HCT116 (cell line): ENCODE measurements around the gene SLC22A4. TPM values are rescaled to one million over a fixed set of nuclear protein-coding genes. Genes with fewer than 3 reads are reported as not detected.

Experiments used
- ATAC-seq: fragments of 200-7000 bp; cut with Tn5 transposase; 2 replicates; pipeline ENCODE4 v1.9.1; 2020; ENCODE audit warnings: mild to moderate bottlenecking, moderate library complexity
- BruUV-seq: library from RNA; stranded (reverse); fragments of 400-500 nt; replicated peaks from 2 replicates; lab custom pipeline; 2021; lab: Mats Ljungman, UMichigan
- CTCF ChIA-PET: fragments of 300-600 bp; sonication (Branson Sonifier 250); formaldehyde crosslinking; loops from one replicate; lab custom pipeline; 2021; ENCODE audit warnings: antibody characterized with exemption; lab: Charles Lee
- POLR2A ChIA-PET: fragments of 300-600, 350-600 bp; sonication (Branson Sonifier 250); formaldehyde crosslinking; loops from one replicate; lab custom pipeline; 2021; ENCODE audit warnings: antibody characterized with exemption; lab: Charles Lee
- RAD21 ChIA-PET, 2 experiments: fragments of 300-600 bp; sonication (Branson Sonifier 250); formaldehyde crosslinking; loops; one replicate each; lab custom pipeline; 2023; ENCODE audit warnings: low total read pairs in 2 of 2; ENCODE audit not compliant: uncharacterized antibody in 2 of 2, unreplicated experiment in 2 of 2, low non-redundant PET in 1 of 2; lab: Charles Lee
- DNase-seq: peaks from one replicate; pipeline ENCODE4 v3.0.0-alpha.2; 2010; ENCODE audit warnings: low read depth, low spot score
- H2AFZ ChIP-seq: fragments of 200-600 bp; shearing (Covaris generic), sonication (generic); 2 replicates; pipeline ENCODE4 v1.6.1; 2017; ENCODE audit warnings: low read depth, mixed run types, mixed read lengths, antibody characterized with exemption, low read length; ENCODE audit not compliant: poor library complexity, severe bottlenecking
- H3K27ac ChIP-seq: 2 replicates; pipeline ENCODE4 v1.5.1; 2012; ENCODE audit warnings: low read depth, low read length
- H3K27me3 ChIP-seq: fragments of 200-600 bp; sonication (generic); 2 replicates; pipeline ENCODE4 v1.6.1; 2016; ENCODE audit warnings: mixed run types, low read length, mixed read lengths; ENCODE audit not compliant: insufficient read depth
- H3K36me3 ChIP-seq, 2 experiments: fragments of 200-500 bp in 1 of 2; fragments of 200-600 bp in 1 of 2; sonication (Bioruptor generic) in 1 of 2; sonication (generic) in 1 of 2; 2 replicates each; pipeline versions ENCODE4 v1.5.1 to v1.6.1; 2014 to 2016; ENCODE audit warnings: low read length in 2 of 2, inconsistent platforms in 1 of 2, mixed read lengths in 1 of 2, mixed run types in 1 of 2; ENCODE audit not compliant: insufficient read depth in 2 of 2, control insufficient read depth in 1 of 2
- H3K4me1 ChIP-seq, 2 experiments: fragments of 200-600 bp in 1 of 2; sonication (generic) in 1 of 2; 2 replicates each; pipeline versions ENCODE4 v1.5.1 to v1.6.1; 2012 to 2017; ENCODE audit warnings: low read length in 2 of 2, inconsistent platforms in 1 of 2, mild to moderate bottlenecking in 1 of 2, mixed read lengths in 1 of 2, mixed run types in 1 of 2, moderate library complexity in 1 of 2; ENCODE audit not compliant: insufficient read depth in 2 of 2, control insufficient read depth in 1 of 2
- H3K4me2 ChIP-seq: fragments of 200-600 bp; sonication (generic); 2 replicates; pipeline ENCODE4 v1.6.1; 2017; ENCODE audit warnings: mixed run types, low read length, mixed read lengths
- H3K4me3 ChIP-seq, 2 experiments: fragments of 200-600 bp in 1 of 2; sonication (generic) in 1 of 2; replicated peaks in 1 of 2; 2 replicates each; pipeline ENCODE4 v1.5.1; 2011 to 2016; ENCODE audit warnings: low read length in 2 of 2, control low read depth in 1 of 2, low read depth in 1 of 2, mild to moderate bottlenecking in 1 of 2, mixed read lengths in 1 of 2, mixed run types in 1 of 2
- H3K79me2 ChIP-seq: fragments of 200-600 bp; sonication (generic); 2 replicates; pipeline ENCODE4 v1.6.1; 2017; ENCODE audit warnings: mild to moderate bottlenecking, mixed run types, low read length, moderate library complexity, mixed read lengths; ENCODE audit not compliant: insufficient read depth
- H3K9ac ChIP-seq: fragments of 200-600 bp; sonication (generic); 2 replicates; pipeline ENCODE4 v1.6.1; 2016; ENCODE audit warnings: low read length, mixed read lengths
- H3K9me2 ChIP-seq: fragments of 200-600 bp; sonication (generic), shearing (Covaris generic); 2 replicates; pipeline ENCODE4 v1.6.1; 2017; ENCODE audit warnings: mixed run types, mild to moderate bottlenecking, moderate library complexity; ENCODE audit not compliant: insufficient read depth
- H3K9me3 ChIP-seq, 2 experiments: fragments of 200-500 bp in 1 of 2; fragments of 200-600 bp in 1 of 2; sonication (Bioruptor generic) in 1 of 2; sonication (generic) in 1 of 2; 2 replicates each; pipeline ENCODE4 v1.6.1; 2014 to 2017; ENCODE audit warnings: low read length in 2 of 2, mixed read lengths in 2 of 2, inconsistent platforms in 1 of 2, low read depth in 1 of 2, mild to moderate bottlenecking in 1 of 2, mixed run types in 1 of 2, moderate library complexity in 1 of 2; ENCODE audit not compliant: control insufficient read depth in 1 of 2, insufficient read depth in 1 of 2
- H4K20me1 ChIP-seq: fragments of 200-600 bp; sonication (generic), shearing (Covaris generic); 2 replicates; pipeline ENCODE4 v1.6.1; 2017; ENCODE audit warnings: mixed run types, mild to moderate bottlenecking, moderate library complexity; ENCODE audit not compliant: insufficient read depth
- CBX3 ChIP-seq: IDR thresholded peaks from 2 replicates; pipeline ENCODE4 v1.6.1; 2012; ENCODE audit warnings: low read depth
- CEBPB ChIP-seq: IDR thresholded peaks from 2 replicates; pipeline ENCODE4 v1.6.1; 2012; ENCODE audit warnings: low read depth
- EGR1 ChIP-seq: IDR thresholded peaks from 2 replicates; pipeline ENCODE4 v1.6.1; 2012; ENCODE audit warnings: low read depth
- ELF1 ChIP-seq: IDR thresholded peaks from 2 replicates; pipeline ENCODE4 v1.6.1; 2012; ENCODE audit warnings: low read depth, borderline replicate concordance
- EZH2 ChIP-seq: fragments of 200-600 bp; sonication (generic); IDR thresholded peaks from 2 replicates; pipeline ENCODE4 v1.6.1; 2017; ENCODE audit warnings: antibody characterized with exemption, mixed run types
- EZH2phosphoT487 ChIP-seq: fragments of 200-600 bp; IDR thresholded peaks from 2 replicates; pipeline ENCODE4 v1.6.1; 2018; ENCODE audit warnings: antibody characterized with exemption, borderline replicate concordance
- FOSL1 ChIP-seq: IDR thresholded peaks from 2 replicates; pipeline ENCODE4 v1.6.1; 2012; ENCODE audit warnings: low read depth
- JUND ChIP-seq: IDR thresholded peaks from 2 replicates; pipeline ENCODE4 v1.6.1; 2012
- POLR2A ChIP-seq: IDR thresholded peaks from 2 replicates; pipeline ENCODE4 v1.7.0; 2011; ENCODE audit warnings: borderline replicate concordance; ENCODE audit not compliant: insufficient read depth, insufficient read length; ENCODE audit errors: extremely low read depth
- POLR2AphosphoS5 ChIP-seq: IDR thresholded peaks from 2 replicates; pipeline ENCODE4 v1.6.1; 2011; ENCODE audit warnings: mild to moderate bottlenecking, low read depth, low read length, moderate library complexity
- RAD21 ChIP-seq: IDR thresholded peaks from 2 replicates; pipeline ENCODE4 v1.6.1; 2012; ENCODE audit warnings: low read depth, mild to moderate bottlenecking
- SIN3A ChIP-seq: IDR thresholded peaks from 2 replicates; pipeline ENCODE4 v1.6.1; 2012; ENCODE audit warnings: low read depth
- SP1 ChIP-seq: IDR thresholded peaks from 2 replicates; pipeline ENCODE4 v1.6.1; 2012; ENCODE audit warnings: low read depth
- TCF7L2 ChIP-seq: IDR thresholded peaks from 2 replicates; pipeline ENCODE4 v1.7.0; 2011; ENCODE audit warnings: borderline replicate concordance, inconsistent platforms; ENCODE audit not compliant: insufficient read depth, insufficient read length; ENCODE audit errors: extremely low read depth
- YY1 ChIP-seq: IDR thresholded peaks from 2 replicates; pipeline ENCODE4 v1.6.1; 2011; ENCODE audit warnings: low read length, low read depth, moderate library complexity, mild to moderate bottlenecking; ENCODE audit not compliant: insufficient replicate concordance; ENCODE audit errors: extremely low read depth
- ZFX ChIP-seq: fragments of 450-650 bp; IDR thresholded peaks from 2 replicates; pipeline ENCODE4 v1.6.1; 2017
- ZNF274 ChIP-seq: fragments of 200-500 bp; sonication (Bioruptor generic); IDR thresholded peaks from 2 replicates; pipeline ENCODE4 v1.6.1; 2014; ENCODE audit warnings: mild to moderate bottlenecking, low read depth, low read length, inconsistent platforms
- intact Hi-C: fragments of 100-400 bp; cut with micrococcal nuclease; formaldehyde crosslinking; loops from 2 replicates; pipeline ENCODE4 v1.10.0; 2022
- total RNA-seq: library from RNA; stranded (reverse); gene quantifications from one replicate; pipeline ENCODE4 v1.2.1, GENCODE V29; 2021; ENCODE audit not compliant: unreplicated experiment
- TF ChIP-seq, protein P1 (sequence below): IDR thresholded peaks from 2 replicates; pipeline ENCODE4 v1.6.1; 2012
- TF ChIP-seq, protein P2 (sequence below), 3 experiments: fragments of 200-600 bp in 1 of 3; sonication (generic) in 1 of 3; IDR thresholded peaks in 2 of 3; conservative IDR thresholded peaks in 1 of 3; 2 replicates each; pipeline ENCODE4 v1.5.1; 2012 to 2017; ENCODE audit warnings: low read depth in 2 of 3, low read length in 2 of 3, antibody characterized with exemption in 1 of 3, borderline replicate concordance in 1 of 3, control low read depth in 1 of 3, mild to moderate bottlenecking in 1 of 3, mixed read lengths in 1 of 3, mixed run types in 1 of 3, moderate library complexity in 1 of 3; ENCODE audit not compliant: insufficient read depth in 1 of 3
- TF ChIP-seq, protein P3 (sequence below): IDR thresholded peaks from 2 replicates; pipeline ENCODE4 v1.6.1; 2011; ENCODE audit warnings: mild to moderate bottlenecking, low read length, moderate library complexity; ENCODE audit not compliant: insufficient replicate concordance; ENCODE audit errors: extremely low read depth

The SLC22A4 gene
- total RNA-seq, 1 experiment from 2014 or later: 0.59 TPM

DNA sequence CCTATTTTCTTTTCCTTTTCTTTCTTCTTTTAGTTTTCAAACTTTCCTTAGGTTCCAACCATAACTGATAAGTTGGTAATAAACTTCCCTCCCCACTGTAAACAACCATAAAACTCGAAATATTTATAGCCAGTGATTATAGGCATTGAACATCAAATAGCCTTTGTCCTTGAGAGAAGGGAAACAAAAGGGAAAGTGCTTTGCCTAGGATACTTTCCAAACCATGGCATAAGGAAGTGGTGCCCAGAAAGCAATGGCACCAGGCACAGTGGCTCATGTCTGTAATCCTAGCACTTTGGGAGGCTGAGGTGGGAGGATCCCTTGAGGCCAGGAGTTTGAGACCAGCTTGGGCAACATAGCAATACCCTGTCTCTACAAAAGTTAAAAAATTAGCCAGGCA lies 48.6 kb upstream of the SLC22A4 start:
- BruUV-seq: no TSS peak
- Histone ChIP-seq H3K4me2 (no peak overlapping the region), H3K9ac (no peak overlapping the region), H3K36me3 (no peaks in the 10 kb centered on the region), H3K4me3 (no peak overlapping the region), H3K4me1 (no peaks in the 10 kb centered on the region), H3K9me2 (no peaks in the 10 kb centered on the region), H2AFZ (no peak overlapping the region), H3K27me3 (no peaks in the 10 kb centered on the region), H4K20me1 (no peaks in the 10 kb centered on the region)
- DNase-seq (no peak), ATAC-seq (no peak)
- CTCF ChIA-PET: no interaction called here
- no peak for TF ChIP-seq ZNF274
- no peak for TF ChIP-seq FOSL1
- no peak for TF ChIP-seq RAD21
- TF ChIP-seq CEBPB: no peak
- TF ChIP-seq, protein P1, sequence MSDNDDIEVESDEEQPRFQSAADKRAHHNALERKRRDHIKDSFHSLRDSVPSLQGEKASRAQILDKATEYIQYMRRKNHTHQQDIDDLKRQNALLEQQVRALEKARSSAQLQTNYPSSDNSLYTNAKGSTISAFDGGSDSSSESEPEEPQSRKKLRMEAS: no peak
- no peak for TF ChIP-seq ELF1
- TF ChIP-seq SIN3A: no peak
- TF ChIP-seq POLR2A: no peak
- TF ChIP-seq, protein P2, sequence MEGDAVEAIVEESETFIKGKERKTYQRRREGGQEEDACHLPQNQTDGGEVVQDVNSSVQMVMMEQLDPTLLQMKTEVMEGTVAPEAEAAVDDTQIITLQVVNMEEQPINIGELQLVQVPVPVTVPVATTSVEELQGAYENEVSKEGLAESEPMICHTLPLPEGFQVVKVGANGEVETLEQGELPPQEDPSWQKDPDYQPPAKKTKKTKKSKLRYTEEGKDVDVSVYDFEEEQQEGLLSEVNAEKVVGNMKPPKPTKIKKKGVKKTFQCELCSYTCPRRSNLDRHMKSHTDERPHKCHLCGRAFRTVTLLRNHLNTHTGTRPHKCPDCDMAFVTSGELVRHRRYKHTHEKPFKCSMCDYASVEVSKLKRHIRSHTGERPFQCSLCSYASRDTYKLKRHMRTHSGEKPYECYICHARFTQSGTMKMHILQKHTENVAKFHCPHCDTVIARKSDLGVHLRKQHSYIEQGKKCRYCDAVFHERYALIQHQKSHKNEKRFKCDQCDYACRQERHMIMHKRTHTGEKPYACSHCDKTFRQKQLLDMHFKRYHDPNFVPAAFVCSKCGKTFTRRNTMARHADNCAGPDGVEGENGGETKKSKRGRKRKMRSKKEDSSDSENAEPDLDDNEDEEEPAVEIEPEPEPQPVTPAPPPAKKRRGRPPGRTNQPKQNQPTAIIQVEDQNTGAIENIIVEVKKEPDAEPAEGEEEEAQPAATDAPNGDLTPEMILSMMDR (IDR thresholded peaks at IDR 0.05 in 2 of 3, conservative IDR thresholded peaks at IDR 0.05 in 1 of 3; ENCODE audit: borderline replicate concordance in 1 of 3, insufficient read depth in 1 of 3, low read depth in 2 of 3, low read length in 2 of 3): no peak
- TF ChIP-seq, protein P3, sequence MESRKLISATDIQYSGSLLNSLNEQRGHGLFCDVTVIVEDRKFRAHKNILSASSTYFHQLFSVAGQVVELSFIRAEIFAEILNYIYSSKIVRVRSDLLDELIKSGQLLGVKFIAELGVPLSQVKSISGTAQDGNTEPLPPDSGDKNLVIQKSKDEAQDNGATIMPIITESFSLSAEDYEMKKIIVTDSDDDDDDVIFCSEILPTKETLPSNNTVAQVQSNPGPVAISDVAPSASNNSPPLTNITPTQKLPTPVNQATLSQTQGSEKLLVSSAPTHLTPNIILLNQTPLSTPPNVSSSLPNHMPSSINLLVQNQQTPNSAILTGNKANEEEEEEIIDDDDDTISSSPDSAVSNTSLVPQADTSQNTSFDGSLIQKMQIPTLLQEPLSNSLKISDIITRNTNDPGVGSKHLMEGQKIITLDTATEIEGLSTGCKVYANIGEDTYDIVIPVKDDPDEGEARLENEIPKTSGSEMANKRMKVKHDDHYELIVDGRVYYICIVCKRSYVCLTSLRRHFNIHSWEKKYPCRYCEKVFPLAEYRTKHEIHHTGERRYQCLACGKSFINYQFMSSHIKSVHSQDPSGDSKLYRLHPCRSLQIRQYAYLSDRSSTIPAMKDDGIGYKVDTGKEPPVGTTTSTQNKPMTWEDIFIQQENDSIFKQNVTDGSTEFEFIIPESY: no peak
- TF ChIP-seq EZH2: no peak
- TF ChIP-seq YY1: no peak
- no peak for TF ChIP-seq TCF7L2
- no peak for TF ChIP-seq EGR1
- TF ChIP-seq ZFX: no peak
- TF ChIP-seq JUND: no peak
- no peak for TF ChIP-seq SP1
- no peak for TF ChIP-seq EZH2phosphoT487
- TF ChIP-seq POLR2AphosphoS5: no peak
- TF ChIP-seq CBX3: no peak
- TF ChIP-seq, all 23 proteins: peak for 0
- intact Hi-C loops: no loop called here
- ChIA-PET RAD21 (no interaction called here), POLR2A (no interaction called here)
- H3K9me3 ChIP-seq: peaks cover 0 to 3% of the 10 kb centered on the region in 2 experiments; a peak in 1 of 4 replicates
- H3K27ac ChIP-seq: no peak overlapping the region
- no peaks in the 10 kb centered on the region for H3K79me2 ChIP-seq
